ENCODE data around the gene C4orf54.

The C4orf54 gene

DNA sequence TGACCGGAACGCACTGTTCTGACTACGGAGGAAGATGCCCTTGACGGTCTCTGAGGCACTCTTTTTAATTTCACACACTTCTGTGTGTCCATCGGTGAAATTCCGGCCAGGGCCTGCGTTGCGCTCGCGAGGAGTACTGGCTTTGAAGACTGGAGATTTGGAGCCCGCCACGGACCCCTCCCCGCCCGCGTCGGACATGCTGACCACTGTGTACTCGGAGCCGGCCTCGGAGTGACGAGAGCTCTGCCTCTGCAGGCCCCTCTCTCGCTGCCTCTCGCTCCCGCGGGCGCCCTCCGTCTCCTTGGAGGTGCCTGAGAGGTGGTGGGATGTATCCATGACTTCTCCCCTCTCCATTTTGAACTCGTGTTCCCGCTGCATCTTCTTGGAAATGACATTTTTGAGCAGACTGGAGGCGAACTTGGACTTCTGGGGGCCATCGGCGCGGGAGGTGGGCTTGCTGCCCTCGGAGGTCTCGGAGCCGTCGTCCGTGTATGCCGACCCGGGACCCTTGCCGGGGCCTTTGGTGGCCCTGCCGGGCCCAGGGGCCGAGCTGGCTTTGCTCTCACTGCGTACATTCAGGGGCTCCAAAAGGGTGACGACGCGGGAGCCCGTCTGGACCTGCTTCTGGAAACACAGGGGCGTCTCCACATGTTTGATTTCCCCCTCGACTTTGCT is 5.7 kb downstream of the C4orf54 start:
- no peak for DNase-seq (ENCODE audit: low read depth)

- DNase-seq (ENCODE audit: low read depth), result no peak
Measured at GRCh38 chr4:99651016-99651769, 6.4 kb downstream of the C4orf54 start.

GRCh38 chr4:99649778-99650177 is 7.8 kb downstream of the C4orf54 start:
- DNase-seq (ENCODE audit: low read depth), result no peak

DNA sequence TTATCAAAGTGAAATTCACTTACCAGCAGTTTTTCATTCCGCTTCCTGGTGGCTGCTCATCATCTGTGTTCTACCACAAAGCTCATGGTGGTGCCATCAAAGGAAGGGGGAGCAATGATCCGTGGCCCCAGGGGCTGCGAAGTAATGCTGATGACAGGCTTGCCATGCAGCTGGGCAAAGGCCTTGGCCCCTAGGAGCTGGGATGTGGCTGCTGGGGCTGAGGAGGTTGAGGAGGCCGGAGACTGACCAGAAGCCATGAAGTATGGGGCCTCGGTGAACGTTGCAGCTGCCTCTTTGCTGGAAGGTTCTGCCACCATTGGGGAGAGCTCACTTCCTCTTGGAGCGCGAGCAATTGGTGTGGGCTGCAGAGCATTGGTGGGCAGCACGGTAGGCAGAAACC is 8.4 kb downstream of the C4orf54 start:
- no peak for DNase-seq (ENCODE audit: low read depth)

DNA sequence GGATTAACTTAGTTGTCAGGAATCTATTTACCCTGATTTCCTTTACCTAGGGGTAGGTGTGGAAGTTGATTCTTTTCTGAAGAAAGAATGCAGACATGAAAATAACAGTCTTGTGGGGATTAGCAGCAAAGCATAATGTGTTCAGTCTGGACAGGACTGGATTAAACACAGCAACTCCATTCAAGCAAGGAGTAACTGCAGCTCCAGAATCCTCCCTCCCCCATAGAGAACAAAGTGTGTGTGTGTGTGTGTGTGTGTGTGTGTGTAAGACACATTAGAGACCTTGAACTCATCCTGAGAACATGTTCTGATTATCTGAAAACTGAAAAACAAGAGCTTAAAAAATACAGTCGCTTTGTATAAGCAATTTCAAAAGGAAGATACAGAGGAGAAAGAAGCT is 9.3 kb downstream of the C4orf54 start:
- no peak for DNase-seq (ENCODE audit: low read depth)

DNA sequence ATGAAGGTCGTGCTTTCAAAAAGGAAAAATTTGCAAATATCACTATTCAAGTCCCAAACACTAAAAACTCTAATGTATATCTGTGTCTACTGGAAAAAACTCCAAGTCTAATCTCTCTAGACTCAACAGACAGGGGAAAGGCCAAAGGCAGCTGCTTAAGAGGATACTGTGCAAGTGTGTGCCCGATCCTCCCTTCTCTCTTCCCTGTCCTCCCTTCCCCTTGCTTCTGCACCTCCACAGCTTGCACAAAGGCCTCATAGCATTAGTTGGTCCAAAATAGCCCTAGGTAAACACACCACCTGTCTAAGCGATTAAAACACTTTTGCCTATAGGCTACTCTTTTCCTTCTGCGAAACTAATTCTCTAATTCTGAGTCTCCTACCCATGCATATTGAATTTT is 10.6 kb downstream of the C4orf54 start:
- DNase-seq (ENCODE audit: low read depth), result no peak

DNA sequence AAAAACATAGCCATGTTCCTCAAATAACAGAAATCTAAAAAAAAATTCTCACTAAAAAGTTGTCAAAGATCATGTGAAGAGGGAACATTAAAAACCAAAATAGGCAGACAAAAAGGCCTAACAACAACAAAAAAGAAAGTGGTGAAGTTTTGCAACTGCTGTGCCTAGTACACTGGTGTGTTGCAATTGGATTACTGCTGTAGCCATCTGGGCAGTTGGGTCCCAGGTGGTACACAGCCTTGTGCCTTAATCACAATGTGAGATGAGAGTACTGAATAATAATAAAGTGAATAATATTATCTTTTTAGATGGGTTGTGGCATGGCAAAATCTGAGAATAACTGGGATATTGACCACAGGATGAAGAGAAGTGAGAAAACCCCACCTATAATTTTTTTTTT is 12.0 kb downstream of the C4orf54 start:
- DNase-seq (ENCODE audit: low read depth), result no peak

DNA sequence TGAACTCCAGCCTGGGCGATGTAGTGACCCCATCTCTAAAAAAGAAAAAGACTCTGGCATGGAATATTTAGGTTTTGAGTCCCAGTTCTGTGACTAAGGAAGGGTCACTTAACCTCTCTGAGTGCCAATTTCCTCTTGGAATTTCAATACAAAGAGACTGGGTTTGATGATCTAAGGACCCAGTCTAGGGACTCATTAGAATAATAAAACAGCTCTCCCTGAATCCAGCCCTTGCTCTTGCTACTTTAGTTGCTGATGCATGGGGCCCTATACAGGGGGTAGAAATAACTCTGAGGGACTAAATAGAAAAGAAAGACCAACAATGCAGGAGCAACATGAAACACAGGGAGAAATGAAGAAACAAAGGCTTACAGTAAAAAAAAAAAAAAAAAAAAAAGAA is 12.6 kb downstream of the C4orf54 start:
- DNase-seq (ENCODE audit: low read depth), result no peak

- DNase-seq (ENCODE audit: low read depth), result no peak
Measured at GRCh38 chr4:99644453-99644852, 13.2 kb downstream of the C4orf54 start.

DNA sequence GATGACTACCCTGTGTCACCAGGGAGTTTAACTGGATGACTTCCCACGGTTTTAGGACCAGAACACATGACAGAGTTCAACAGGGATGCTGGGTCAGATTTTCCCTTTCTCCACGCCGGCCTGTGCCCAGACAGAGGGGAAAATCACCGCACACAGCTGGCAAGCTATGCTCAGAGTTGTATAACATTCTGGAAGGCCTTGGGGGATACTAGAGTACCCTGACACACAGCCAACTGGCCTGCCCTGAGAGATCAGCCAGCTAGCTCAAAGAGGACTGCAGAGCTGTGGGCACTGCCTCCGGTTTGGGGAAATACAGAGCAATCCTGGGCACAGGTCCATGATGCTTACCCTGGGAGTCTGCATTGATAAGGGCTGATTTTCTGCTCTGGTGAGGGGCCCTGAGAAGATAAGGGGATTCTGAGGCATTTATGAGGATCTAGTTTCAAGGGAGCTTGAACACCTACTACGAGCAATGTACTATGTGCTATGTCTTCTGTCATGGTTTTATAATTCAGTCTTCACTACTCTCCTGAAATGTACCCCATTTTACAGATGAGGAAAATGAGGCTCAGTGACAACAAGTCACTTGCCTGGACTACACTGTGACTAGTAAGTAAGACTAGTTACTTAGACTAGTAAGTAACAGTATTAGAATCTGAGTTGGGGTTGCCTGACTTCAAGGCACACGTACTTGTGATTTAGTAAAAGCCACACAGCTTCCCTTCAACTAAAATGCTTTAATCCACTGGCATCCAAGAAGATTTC is 14.7 kb downstream of the C4orf54 start:
- no peak for DNase-seq (ENCODE audit: low read depth)

GRCh38 chr4:99640676-99641075 is 17.0 kb downstream of the C4orf54 start:
- no peak for DNase-seq (ENCODE audit: low read depth)

DNA sequence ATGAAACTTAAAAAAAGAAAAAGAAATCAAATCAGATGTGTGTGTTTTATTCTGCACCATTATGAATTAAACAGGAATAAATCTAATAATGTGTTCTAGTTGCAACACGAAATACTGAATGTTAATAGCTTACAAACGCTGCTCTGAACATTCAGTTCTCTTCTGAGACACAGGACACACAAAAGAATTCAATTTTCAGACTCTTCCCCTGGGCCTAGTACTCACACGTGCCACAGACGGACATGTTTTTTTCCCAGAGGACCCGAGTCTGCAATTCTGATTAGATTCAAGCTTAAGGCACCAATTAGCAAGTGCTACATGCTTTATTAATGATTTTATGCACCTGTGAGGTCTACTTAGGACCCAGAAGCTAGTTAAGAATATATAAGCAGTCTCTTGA is 20.5 kb downstream of the C4orf54 start:
- no peak for DNase-seq (ENCODE audit: low read depth)

- DNase-seq (ENCODE audit: low read depth), result no peak
Measured at GRCh38 chr4:99636422-99636821, 21.2 kb downstream of the C4orf54 start.

- no peak for DNase-seq (ENCODE audit: low read depth)
Measured at GRCh38 chr4:99635601-99636000, 22.0 kb downstream of the C4orf54 start.

- DNase-seq (ENCODE audit: low read depth), result no peak
Measured at GRCh38 chr4:99634742-99635360, 22.8 kb downstream of the C4orf54 start.

- DNase-seq (ENCODE audit: low read depth), result no peak
Measured at GRCh38 chr4:99633772-99634171, 23.9 kb downstream of the C4orf54 start.

GRCh38 chr4:99630857-99631360 is 26.7 kb downstream of the C4orf54 start:
- no peak for DNase-seq (ENCODE audit: low read depth)

GRCh38 chr4:99629962-99630554 is 27.6 kb downstream of the C4orf54 start:
- DNase-seq (ENCODE audit: low read depth), result no peak

DNA sequence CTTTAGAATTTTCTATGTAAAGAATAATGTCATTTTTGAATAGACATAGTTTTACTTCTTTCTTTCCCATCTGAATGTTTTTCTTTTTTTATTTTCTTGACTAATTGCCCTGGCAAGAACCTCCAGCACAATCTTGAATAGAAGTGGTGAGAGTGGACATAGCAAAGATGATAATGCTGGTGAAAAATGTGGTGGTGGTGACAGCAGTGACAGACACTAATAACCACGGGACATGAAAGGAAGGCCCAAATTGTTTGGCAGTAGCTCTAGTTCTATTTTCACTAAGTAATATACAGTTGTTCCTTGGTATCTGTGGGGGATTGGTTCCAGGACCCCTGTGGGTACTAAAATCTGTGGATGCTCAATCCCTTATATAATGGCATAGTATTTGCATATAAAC is 29.6 kb downstream of the C4orf54 start:
- DNase-seq (ENCODE audit: low read depth), result no peak

DNA sequence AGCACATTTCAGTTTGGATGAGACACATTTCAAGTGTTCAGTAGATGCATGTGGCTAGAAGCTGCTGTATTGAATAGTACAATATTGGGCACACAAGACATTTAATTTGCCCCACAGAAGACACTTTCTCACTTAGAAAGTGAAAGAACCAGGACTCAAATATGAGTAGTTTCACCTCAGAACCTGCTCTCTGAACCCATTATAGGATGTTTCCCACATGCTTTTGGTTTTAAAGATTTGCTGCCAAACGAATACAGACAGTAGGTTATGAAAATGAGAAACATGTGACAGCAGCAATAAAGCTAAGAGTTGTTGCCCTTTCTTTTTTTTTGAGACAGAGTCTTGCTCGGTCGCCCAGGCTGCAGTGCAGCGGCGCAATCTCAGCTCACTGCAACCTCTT is 32.3 kb downstream of the C4orf54 start:
- DNase-seq (ENCODE audit: low read depth), result no peak

- DNase-seq (ENCODE audit: low read depth), result no peak
Measured at GRCh38 chr4:99624141-99624719, 33.4 kb downstream of the C4orf54 start.

DNA sequence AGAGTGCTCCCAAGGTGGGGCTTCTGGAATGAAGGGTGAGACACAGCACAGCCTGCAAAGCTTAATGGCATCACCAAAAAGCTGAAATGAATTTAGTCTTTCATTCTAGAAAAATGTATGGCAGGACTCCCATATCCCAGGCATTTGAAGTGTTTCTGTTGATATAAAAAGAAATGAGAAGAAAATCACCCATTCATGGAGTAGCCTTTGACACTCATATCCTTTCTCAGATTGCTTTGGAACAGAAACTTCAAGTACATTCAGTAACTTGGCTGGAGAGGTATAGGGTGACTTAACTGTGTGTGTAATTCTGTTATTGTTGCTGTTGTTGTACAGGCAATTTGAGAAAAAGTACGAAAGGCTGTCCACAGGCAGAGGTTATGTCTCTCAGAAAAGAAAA is 35.3 kb downstream of the C4orf54 start:
- DNase-seq (ENCODE audit: low read depth), result no peak

Data from non-pigmented ciliary epithelial cell (primary cell).